Glutamatergic neuron (in vitro differentiated cells): ENCODE data around the gene DOCK9. TPM values are rescaled to one million over a fixed set of nuclear protein-coding genes. Genes with fewer than 3 reads are reported as not detected.

Experiments
- DNase-seq: peaks from one replicate; pipeline ENCODE4 v3.0.0; 2022
- H3K27ac Mint-ChIP-seq: one replicate; pipeline ENCODE4 v1.8.0; 2020; ENCODE audit warnings: mild to moderate bottlenecking, mixed read lengths, inconsistent platforms; ENCODE audit not compliant: unreplicated experiment
- H3K27me3 Mint-ChIP-seq: one replicate; pipeline ENCODE4 v1.8.0; 2020; ENCODE audit warnings: mild to moderate bottlenecking, moderate library complexity, mixed read lengths, inconsistent platforms; ENCODE audit not compliant: unreplicated experiment
- H3K36me3 Mint-ChIP-seq: one replicate; pipeline ENCODE4 v1.8.0; 2020; ENCODE audit warnings: mild to moderate bottlenecking, mixed read lengths, inconsistent platforms; ENCODE audit not compliant: unreplicated experiment
- H3K4me1 Mint-ChIP-seq: one replicate; pipeline ENCODE4 v1.8.0; 2020; ENCODE audit warnings: mild to moderate bottlenecking, low read depth, mixed read lengths, inconsistent platforms; ENCODE audit not compliant: unreplicated experiment
- H3K4me3 Mint-ChIP-seq: one replicate; pipeline ENCODE4 v1.8.0; 2020; ENCODE audit warnings: mild to moderate bottlenecking, mixed read lengths, inconsistent platforms; ENCODE audit not compliant: unreplicated experiment
- H3K9me3 Mint-ChIP-seq: one replicate; pipeline ENCODE4 v1.8.0; 2020; ENCODE audit warnings: mild to moderate bottlenecking, moderate library complexity, mixed read lengths, inconsistent platforms; ENCODE audit not compliant: unreplicated experiment
- total RNA-seq: library from RNA; stranded (reverse); fragmentation: NEBNext Ultra II Directional; extraction: Animal tissue kit (Norgen Biotek cat#: 25700); gene quantifications from one replicate; pipeline ENCODE4 v1.2.1, GENCODE V29; 2021; ENCODE audit not compliant: unreplicated experiment
- TF ChIP-seq, protein P1 (sequence below): fragments of 200-600 bp; sonication (generic); IDR thresholded peaks from one replicate; pipeline ENCODE4 v1.5.0; 2021; ENCODE audit not compliant: partially characterized antibody, unreplicated experiment

DOCK9 gene
- total RNA-seq, 1 donor from 2014 or later = 4.5 TPM

DNA sequence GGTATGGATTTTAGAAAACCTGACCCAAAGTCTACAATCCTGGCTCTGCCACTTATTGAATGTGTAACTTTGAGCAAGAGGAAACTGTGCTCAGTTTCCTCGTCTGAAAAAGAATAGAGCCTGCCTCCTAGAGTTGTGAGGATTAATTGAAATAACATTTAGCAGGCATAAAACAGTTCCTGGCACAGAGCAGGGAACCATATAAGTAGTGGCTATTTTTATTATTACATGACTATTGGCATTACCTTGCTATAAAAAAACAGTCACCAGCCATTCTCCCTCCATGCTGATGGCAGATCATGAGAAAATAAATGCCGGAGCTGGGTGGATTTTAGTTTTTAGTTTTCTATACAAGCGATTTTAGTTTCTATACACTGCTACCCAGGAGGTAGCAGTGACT lies 5.8 kb downstream of the DOCK9 start:
- Mint-ChIP-seq H3K27me3 (peaks cover 2% of the 10 kb centered on the region), H3K4me3 (no peak overlapping the region), H3K36me3 (no peaks in the 10 kb centered on the region), H3K27ac (no peak overlapping the region), H3K4me1 (no peaks in the 10 kb centered on the region), H3K9me3 (no peaks in the 10 kb centered on the region)
- no peak for DNase-seq
- TF ChIP-seq, protein P1, sequence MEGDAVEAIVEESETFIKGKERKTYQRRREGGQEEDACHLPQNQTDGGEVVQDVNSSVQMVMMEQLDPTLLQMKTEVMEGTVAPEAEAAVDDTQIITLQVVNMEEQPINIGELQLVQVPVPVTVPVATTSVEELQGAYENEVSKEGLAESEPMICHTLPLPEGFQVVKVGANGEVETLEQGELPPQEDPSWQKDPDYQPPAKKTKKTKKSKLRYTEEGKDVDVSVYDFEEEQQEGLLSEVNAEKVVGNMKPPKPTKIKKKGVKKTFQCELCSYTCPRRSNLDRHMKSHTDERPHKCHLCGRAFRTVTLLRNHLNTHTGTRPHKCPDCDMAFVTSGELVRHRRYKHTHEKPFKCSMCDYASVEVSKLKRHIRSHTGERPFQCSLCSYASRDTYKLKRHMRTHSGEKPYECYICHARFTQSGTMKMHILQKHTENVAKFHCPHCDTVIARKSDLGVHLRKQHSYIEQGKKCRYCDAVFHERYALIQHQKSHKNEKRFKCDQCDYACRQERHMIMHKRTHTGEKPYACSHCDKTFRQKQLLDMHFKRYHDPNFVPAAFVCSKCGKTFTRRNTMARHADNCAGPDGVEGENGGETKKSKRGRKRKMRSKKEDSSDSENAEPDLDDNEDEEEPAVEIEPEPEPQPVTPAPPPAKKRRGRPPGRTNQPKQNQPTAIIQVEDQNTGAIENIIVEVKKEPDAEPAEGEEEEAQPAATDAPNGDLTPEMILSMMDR = no peak

DNA sequence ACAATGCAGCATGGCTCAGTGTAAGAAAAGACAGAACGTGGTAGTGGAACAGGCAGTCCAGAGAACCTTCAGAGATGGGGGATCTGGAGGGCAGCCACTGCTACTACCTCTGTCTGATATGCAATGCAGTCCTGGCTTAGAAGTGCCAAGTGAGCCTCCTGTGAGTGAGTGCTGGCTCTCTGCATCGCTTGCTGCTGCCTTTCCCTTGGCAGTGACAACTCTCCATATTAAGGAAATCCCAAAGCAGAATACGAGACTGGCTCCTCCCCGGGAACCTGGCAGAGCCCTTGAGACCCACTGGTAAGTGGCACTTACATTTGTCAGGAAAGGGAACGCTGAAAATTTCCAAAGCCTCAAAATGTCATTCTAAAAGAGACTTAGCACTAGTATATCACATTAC lies 7.5 kb downstream of the DOCK9 start:
- H3K4me1 Mint-ChIP-seq = no peaks in the 10 kb centered on the region
- no peak overlapping the region for H3K27ac Mint-ChIP-seq
- H3K36me3 Mint-ChIP-seq = no peaks in the 10 kb centered on the region
- DNase-seq = no peak
- H3K9me3 Mint-ChIP-seq = no peaks in the 10 kb centered on the region
- no peak overlapping the region for H3K4me3 Mint-ChIP-seq
- H3K27me3 Mint-ChIP-seq = peaks cover 2% of the 10 kb centered on the region
- TF ChIP-seq, protein P1 = no peak

DNA sequence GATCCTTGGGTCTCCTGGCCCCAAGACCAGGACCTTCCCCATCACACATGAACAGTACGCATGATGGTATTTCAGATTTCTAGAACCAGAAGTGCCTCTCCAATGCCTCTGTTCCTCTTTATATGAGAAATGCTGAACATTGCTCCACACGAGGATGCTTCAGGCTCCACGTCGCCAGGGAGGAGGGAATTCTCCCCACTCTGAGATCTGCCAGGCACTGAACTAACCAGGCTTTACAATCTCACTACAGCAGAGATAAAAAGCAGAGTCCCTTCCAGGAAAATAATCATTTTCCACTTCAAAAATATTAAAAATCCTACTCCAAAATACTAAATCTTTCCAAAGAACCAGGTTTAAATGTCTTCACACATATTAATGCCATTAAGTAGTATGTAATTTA lies 10.4 kb downstream of the DOCK9 start:
- Mint-ChIP-seq H3K36me3 (no peaks in the 10 kb centered on the region), H3K27ac (no peak overlapping the region), H3K9me3 (no peaks in the 10 kb centered on the region), H3K4me1 (no peaks in the 10 kb centered on the region), H3K4me3 (no peak overlapping the region), H3K27me3 (peaks cover 2% of the 10 kb centered on the region)
- TF ChIP-seq, protein P1 = no peak
- no peak for DNase-seq

DNA sequence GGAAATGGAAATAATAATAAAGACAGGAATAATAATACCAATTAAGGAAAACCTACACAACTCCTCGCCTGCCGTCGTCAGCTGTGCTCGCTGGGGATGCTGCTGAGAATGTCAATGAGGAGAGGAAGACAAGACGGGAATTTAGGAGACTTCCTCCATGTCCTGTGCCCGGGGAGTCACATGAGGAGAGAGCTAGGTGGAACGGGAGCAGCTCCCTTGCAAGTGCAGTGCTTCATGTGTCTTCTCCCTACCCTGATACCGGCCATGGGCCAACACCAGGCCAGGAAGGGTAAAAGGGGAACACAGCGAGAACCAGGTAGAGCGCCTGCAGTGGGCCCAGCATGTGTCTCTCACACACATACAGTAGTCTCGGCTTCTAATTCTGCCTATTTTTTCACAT lies 11.8 kb downstream of the DOCK9 start:
- TF ChIP-seq, protein P1 = no peak
- H3K36me3 Mint-ChIP-seq = no peaks in the 10 kb centered on the region
- H3K4me1 Mint-ChIP-seq = no peaks in the 10 kb centered on the region
- no peaks in the 10 kb centered on the region for H3K9me3 Mint-ChIP-seq
- no peak overlapping the region for H3K27ac Mint-ChIP-seq
- no peak overlapping the region for H3K4me3 Mint-ChIP-seq
- H3K27me3 Mint-ChIP-seq = peaks cover 2% of the 10 kb centered on the region
- DNase-seq = no peak

DNA sequence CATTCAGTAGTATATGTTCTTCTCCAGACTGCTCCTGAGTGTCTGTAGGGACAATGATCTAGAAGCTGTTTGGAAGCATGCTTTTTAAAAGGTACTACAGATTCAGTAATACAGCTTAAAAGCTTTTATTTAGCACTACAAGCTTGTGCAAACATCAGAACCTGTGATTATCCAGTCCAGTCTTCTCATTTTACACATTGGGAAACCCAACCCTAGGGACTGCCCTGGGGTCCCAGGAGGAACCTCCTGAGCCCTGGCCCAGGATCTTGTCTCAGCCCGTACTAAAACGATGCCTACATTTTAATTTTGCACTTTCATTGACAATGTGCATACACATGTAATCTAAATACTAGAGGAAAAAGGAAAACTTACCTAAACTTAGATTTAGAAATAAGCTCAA lies 12.5 kb downstream of the DOCK9 start:
- TF ChIP-seq, protein P1 = no peak
- H3K4me3 Mint-ChIP-seq = no peak overlapping the region
- H3K9me3 Mint-ChIP-seq = no peaks in the 10 kb centered on the region
- no peaks in the 10 kb centered on the region for H3K36me3 Mint-ChIP-seq
- peaks cover 2% of the 10 kb centered on the region for H3K27me3 Mint-ChIP-seq
- no peaks in the 10 kb centered on the region for H3K4me1 Mint-ChIP-seq
- no peak overlapping the region for H3K27ac Mint-ChIP-seq
- no peak for DNase-seq
